GM23338 (cell line): Measurements from ENCODE around the gene APIP.

ENCODE experiments used
- CREB1 ChIP-seq: fragments of 250-450 bp; sonication (Bioruptor Pico); IDR thresholded peaks from 2 replicates; pipeline ENCODE4 v1.5.0; 2020; ENCODE audit warnings: low read depth, mild to moderate bottlenecking, moderate library complexity
- EZH2 ChIP-seq: fragments of 200-600 bp; sonication (generic); IDR thresholded peaks from one replicate; pipeline ENCODE4 v1.8.0; 2017; ENCODE audit warnings: antibody characterized with exemption, mild to moderate bottlenecking, low read depth; ENCODE audit not compliant: unreplicated experiment
- EZH2phosphoT487 ChIP-seq: fragments of 200-600 bp; sonication (generic); IDR thresholded peaks from one replicate; pipeline ENCODE4 v1.8.1; 2018; ENCODE audit warnings: antibody characterized with exemption; ENCODE audit not compliant: unreplicated experiment
- JUNB ChIP-seq: IDR thresholded peaks from one replicate; pipeline ENCODE4 v1.6.1; 2016; ENCODE audit warnings: antibody characterized with exemption; ENCODE audit not compliant: unreplicated experiment
- NANOG ChIP-seq: IDR thresholded peaks from 2 replicates; pipeline ENCODE4 v1.6.1; 2016; ENCODE audit warnings: antibody characterized with exemption, borderline replicate concordance
- POLR2AphosphoS5 ChIP-seq: IDR thresholded peaks from 2 replicates; pipeline ENCODE4 v1.6.1; 2016; ENCODE audit warnings: antibody characterized with exemption, low read depth
- REST ChIP-seq: IDR thresholded peaks from one replicate; pipeline ENCODE4 v1.6.1; 2018; ENCODE audit warnings: antibody characterized with exemption; ENCODE audit not compliant: unreplicated experiment
- ZNF114 ChIP-seq: fragments of 250-450 bp; sonication (Bioruptor Pico); IDR thresholded peaks from 2 replicates; pipeline ENCODE4 v1.5.0; 2020; ENCODE audit warnings: mild to moderate bottlenecking, moderate library complexity
- ZNF331 ChIP-seq: fragments of 250-450 bp; sonication (Bioruptor Pico); IDR thresholded peaks from 2 replicates; pipeline ENCODE4 v1.5.0; 2020; ENCODE audit warnings: low read depth, mild to moderate bottlenecking, moderate library complexity
- TF ChIP-seq, protein P1 (sequence below), 2 experiments: fragments of 200-600 bp in 1 of 2; sonication (generic) in 1 of 2; conservative IDR thresholded peaks; 2 replicates each; pipeline versions ENCODE4 v1.5.1 to v1.6.1; 2016 to 2017; ENCODE audit warnings: antibody characterized with exemption in 2 of 2, low read depth in 2 of 2, mild to moderate bottlenecking in 2 of 2, moderate library complexity in 1 of 2
- TF ChIP-seq, protein P2 (sequence below): IDR thresholded peaks from 2 replicates; pipeline ENCODE4 v1.6.1; 2016; ENCODE audit warnings: antibody characterized with exemption
- TF ChIP-seq, protein P3 (sequence below): fragments of 250-450 bp; sonication (Bioruptor Pico); IDR thresholded peaks from 2 replicates; pipeline ENCODE4 v1.5.0; 2020; ENCODE audit warnings: mild to moderate bottlenecking, moderate library complexity

DNA sequence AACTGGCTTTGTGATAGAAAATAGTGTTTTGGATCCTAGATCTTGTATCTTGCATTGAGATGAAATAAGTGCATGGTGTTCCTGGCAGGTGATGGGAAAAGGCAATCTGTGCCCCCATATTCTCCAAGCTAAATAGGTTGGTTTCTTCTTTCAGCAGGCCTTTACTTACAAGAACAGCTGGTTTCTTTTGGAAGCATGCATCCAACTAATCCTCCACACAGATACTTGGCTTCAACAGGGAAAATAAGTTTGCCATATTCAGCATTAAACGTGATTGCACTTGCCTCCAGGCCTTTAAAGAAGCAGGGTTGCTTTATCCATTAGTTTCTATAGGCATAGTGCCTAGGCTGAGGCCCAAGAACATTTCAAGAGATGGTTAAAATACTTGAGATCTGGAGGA, 59.9 kb downstream of the APIP start:
- no peak for TF ChIP-seq EZH2
- TF ChIP-seq, protein P1, sequence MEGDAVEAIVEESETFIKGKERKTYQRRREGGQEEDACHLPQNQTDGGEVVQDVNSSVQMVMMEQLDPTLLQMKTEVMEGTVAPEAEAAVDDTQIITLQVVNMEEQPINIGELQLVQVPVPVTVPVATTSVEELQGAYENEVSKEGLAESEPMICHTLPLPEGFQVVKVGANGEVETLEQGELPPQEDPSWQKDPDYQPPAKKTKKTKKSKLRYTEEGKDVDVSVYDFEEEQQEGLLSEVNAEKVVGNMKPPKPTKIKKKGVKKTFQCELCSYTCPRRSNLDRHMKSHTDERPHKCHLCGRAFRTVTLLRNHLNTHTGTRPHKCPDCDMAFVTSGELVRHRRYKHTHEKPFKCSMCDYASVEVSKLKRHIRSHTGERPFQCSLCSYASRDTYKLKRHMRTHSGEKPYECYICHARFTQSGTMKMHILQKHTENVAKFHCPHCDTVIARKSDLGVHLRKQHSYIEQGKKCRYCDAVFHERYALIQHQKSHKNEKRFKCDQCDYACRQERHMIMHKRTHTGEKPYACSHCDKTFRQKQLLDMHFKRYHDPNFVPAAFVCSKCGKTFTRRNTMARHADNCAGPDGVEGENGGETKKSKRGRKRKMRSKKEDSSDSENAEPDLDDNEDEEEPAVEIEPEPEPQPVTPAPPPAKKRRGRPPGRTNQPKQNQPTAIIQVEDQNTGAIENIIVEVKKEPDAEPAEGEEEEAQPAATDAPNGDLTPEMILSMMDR (conservative IDR thresholded peaks at IDR 0.05; ENCODE audit: low read depth in 2 of 2): no peak
- no peak for TF ChIP-seq EZH2phosphoT487
- TF ChIP-seq REST: no peak
- TF ChIP-seq POLR2AphosphoS5: no peak
- no peak for TF ChIP-seq JUNB
- TF ChIP-seq, protein P2, sequence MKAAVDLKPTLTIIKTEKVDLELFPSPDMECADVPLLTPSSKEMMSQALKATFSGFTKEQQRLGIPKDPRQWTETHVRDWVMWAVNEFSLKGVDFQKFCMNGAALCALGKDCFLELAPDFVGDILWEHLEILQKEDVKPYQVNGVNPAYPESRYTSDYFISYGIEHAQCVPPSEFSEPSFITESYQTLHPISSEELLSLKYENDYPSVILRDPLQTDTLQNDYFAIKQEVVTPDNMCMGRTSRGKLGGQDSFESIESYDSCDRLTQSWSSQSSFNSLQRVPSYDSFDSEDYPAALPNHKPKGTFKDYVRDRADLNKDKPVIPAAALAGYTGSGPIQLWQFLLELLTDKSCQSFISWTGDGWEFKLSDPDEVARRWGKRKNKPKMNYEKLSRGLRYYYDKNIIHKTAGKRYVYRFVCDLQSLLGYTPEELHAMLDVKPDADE: no peak
- no peak for TF ChIP-seq CREB1 (CRISPR knock-in tag)
- TF ChIP-seq NANOG: no peak
- no peak for TF ChIP-seq ZNF331 (CRISPR knock-in tag)
- no peak for TF ChIP-seq ZNF114 (CRISPR knock-in tag)
- TF ChIP-seq, protein P3, sequence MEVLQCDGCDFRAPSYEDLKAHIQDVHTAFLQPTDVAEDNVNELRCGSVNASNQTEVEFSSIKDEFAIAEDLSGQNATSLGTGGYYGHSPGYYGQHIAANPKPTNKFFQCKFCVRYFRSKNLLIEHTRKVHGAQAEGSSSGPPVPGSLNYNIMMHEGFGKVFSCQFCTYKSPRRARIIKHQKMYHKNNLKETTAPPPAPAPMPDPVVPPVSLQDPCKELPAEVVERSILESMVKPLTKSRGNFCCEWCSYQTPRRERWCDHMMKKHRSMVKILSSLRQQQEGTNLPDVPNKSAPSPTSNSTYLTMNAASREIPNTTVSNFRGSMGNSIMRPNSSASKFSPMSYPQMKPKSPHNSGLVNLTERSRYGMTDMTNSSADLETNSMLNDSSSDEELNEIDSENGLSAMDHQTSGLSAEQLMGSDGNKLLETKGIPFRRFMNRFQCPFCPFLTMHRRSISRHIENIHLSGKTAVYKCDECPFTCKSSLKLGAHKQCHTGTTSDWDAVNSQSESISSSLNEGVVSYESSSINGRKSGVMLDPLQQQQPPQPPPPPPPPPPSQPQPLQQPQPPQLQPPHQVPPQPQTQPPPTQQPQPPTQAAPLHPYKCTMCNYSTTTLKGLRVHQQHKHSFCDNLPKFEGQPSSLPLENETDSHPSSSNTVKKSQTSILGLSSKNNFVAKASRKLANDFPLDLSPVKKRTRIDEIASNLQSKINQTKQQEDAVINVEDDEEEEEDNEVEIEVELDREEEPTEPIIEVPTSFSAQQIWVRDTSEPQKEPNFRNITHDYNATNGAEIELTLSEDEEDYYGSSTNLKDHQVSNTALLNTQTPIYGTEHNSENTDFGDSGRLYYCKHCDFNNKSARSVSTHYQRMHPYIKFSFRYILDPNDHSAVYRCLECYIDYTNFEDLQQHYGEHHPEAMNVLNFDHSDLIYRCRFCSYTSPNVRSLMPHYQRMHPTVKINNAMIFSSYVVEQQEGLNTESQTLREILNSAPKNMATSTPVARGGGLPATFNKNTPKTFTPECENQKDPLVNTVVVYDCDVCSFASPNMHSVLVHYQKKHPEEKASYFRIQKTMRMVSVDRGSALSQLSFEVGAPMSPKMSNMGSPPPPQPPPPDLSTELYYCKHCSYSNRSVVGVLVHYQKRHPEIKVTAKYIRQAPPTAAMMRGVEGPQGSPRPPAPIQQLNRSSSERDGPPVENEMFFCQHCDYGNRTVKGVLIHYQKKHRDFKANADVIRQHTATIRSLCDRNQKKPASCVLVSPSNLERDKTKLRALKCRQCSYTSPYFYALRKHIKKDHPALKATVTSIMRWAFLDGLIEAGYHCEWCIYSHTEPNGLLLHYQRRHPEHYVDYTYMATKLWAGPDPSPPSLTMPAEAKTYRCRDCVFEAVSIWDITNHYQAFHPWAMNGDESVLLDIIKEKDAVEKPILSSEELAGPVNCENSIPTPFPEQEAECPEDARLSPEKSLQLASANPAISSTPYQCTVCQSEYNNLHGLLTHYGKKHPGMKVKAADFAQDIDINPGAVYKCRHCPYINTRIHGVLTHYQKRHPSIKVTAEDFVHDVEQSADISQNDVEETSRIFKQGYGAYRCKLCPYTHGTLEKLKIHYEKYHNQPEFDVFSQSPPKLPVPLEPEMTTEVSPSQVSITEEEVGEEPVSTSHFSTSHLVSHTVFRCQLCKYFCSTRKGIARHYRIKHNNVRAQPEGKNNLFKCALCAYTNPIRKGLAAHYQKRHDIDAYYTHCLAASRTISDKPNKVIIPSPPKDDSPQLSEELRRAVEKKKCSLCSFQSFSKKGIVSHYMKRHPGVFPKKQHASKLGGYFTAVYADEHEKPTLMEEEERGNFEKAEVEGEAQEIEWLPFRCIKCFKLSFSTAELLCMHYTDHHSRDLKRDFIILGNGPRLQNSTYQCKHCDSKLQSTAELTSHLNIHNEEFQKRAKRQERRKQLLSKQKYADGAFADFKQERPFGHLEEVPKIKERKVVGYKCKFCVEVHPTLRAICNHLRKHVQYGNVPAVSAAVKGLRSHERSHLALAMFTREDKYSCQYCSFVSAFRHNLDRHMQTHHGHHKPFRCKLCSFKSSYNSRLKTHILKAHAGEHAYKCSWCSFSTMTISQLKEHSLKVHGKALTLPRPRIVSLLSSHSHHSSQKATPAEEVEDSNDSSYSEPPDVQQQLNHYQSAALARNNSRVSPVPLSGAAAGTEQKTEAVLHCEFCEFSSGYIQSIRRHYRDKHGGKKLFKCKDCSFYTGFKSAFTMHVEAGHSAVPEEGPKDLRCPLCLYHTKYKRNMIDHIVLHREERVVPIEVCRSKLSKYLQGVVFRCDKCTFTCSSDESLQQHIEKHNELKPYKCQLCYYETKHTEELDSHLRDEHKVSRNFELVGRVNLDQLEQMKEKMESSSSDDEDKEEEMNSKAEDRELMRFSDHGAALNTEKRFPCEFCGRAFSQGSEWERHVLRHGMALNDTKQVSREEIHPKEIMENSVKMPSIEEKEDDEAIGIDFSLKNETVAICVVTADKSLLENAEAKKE (CRISPR knock-in tag): no peak
